Measurements from ENCODE around the gene RPS27A.
A peak's percentile ranks its signal among the peaks of the same experiment; 100 is the strongest.
"Not testable (repeated sequence)": the region's sequence is repeated elsewhere in the genome, so short reads cannot be mapped to it uniquely, and the experiment has no call there.

Gene RPS27A

DNA sequence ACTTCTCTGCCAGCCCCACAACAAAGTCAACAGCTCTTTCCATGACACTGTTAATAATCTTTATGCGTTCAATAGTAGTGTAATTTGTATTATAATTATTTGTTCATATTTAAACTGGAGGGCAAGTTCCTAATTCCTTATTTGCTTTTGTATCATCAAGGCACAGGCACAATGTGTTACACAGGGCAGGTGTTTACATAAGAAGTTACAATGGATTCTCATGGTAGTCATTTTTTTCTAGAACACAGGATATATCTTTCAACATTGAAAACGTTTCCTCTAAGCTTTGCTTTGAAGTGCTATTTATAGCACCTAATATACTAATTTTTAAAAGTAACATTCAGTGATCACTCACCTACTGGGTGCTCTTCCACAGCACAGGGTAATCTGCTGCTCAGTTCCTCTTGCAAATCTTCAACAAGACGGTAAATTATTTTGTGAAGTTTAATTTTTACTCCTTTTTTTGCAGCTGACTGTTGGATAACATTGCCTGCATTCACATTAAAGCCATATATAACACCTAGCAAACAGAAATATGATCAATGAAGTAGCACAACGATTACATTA lies 7.3 kb downstream of the RPS27A start:
- no peak for DNase-seq (ENCODE audit: low read depth in 2 of 2)

DNA sequence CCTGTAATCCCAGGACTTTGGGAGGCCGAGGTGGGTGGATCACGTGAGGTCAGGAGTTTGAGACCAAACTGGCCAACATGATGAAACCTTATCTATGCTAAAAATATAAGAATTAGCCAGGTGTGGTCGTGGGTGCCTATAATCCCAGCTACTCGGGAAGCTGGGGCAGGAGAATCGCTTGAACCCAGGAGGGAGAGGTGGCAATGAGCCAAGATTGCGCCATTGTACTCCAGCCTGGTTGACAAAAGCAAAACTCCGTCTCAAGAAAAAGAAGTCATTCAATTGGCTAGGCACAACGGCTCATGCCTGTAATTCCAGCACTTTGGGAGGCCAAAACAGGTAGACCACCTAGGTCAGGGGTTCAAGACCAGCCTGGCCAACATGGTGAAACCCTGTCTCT lies 9.1 kb downstream of the RPS27A start:
- DNase-seq (ENCODE audit: low read depth in 2 of 2), result not testable (repeated sequence)

DNA sequence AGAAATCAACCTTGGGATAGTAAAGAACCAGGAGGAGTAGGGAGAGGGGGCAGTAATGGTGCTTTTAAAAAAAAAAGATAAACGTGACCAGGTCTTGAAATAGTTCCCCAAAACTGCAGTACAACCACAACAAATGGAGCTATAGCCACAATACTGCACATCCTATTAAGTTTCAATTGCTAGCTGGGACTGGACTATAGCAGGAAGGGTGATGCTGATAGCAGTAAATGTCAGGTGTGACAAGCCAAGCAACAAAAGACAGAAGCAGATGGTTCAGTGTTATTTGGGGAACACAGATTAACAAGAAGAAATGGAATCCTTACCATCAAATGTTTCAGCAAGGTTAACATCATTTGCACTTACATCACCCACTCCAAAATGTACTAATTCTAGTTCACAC lies 10.1 kb downstream of the RPS27A start:
- no peak for DNase-seq (ENCODE audit: low read depth in 2 of 2)

DNA sequence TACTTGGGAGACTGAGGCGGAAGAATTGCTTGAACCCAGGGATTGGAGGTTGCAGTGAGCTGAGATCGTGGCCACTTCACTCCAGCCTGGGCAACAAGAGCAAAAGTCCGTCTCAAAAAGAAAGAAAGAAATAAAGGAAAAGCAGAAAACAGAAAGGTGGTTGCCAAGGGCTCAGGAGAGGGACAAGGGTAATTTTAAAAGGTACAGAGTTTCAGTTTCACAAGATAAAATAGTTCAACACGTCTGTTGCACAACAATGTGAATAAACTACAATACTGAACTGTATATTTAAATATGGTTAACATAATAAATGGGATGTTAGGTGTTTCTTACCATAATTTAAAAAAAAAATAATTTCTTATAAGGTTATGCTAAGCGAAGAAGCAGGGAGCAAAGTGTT lies 12.9 kb downstream of the RPS27A start:
- DNase-seq (ENCODE audit: low read depth in 2 of 2), result no peak

DNA sequence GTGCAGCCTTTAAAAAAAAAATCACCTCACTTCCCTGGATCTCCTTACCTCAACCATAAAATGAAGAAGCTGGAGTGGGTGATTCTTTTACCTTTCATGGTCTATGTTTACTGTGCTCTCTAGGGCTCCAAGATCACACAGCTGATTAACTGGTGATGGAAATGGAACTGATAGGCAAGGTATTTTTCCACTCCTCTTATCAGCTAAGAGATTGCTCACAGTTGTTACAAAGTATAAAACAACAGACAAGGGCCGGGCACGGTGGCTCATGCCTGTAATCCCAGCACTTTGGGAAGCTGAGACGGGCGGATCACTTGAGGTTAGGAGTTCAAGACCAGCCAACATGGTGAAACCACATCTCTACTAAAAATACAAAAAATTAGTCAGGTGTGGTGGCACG lies 14.5 kb downstream of the RPS27A start:
- DNase-seq (ENCODE audit: low read depth in 2 of 2), result no peak

DNA sequence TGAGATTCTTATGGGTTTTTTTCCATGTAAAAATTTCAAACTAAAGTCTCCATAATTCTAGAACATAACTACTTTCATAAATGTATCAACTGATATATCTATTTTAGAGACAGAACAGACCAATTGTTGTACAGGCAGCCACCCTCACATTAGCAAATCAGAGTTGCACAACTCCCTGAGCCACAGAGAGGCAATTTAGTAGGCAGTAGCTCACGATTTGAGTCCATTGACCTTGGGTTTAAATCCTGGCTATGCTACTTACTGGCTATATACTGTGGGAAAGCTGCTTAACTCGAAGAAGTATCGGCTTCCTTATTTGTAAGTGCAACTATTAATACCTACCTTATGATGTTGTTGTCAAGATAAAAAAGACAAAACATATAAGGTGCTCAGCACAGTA lies 20.3 kb downstream of the RPS27A start:
- no peak for DNase-seq (ENCODE audit: low read depth in 2 of 2)

DNA sequence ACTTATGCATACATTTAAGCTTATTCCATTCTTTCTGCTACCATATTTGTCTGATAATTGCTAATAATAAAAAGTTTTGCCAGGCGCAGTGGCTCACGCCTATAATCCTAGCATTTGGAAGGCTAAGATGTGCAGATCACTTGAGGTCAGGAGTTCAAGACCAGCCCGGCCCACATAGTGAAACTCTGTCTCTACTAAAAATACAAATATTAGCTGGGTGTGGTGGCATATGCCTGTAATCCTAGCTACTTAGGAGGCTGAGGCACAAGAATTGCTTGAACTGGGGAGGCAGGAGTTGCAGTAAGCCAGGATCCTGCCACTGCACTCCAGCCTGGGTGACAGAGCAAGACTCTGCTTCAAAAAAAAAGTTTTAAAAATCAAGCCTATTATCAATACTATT lies 27.1 kb downstream of the RPS27A start:
- not testable (repeated sequence) for DNase-seq (ENCODE audit: low read depth in 2 of 2)

DNA sequence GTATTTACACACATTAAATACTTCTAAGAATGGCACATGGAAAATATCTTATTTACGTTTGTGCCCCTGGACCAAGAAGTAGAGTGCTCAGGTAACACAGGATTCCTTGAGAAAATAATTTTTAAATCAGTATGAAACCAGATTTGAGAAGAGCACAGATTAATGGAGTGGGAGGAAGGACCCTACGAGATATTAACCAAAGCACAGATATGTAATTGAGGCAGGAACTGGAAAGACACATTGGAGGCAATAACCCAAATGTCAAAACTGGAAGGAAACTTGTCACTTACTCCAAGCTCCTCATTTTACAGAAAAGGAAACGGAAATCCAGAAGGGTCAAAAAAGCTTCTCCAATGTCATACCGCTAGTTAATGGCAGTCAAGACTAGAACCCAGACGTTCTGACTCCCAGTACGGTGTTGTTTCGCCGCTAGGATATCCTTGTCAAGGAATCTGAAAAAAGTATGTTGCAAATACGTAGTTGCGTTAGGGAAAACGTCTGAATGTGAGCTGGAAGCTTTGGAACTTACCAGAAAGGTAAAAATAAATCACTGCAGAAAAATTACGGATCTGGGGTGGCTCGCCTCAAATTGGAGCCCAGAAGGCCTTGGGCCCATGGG lies 35.9 kb downstream of the RPS27A start:
- no peak for DNase-seq (ENCODE audit: low read depth in 2 of 2)

DNA sequence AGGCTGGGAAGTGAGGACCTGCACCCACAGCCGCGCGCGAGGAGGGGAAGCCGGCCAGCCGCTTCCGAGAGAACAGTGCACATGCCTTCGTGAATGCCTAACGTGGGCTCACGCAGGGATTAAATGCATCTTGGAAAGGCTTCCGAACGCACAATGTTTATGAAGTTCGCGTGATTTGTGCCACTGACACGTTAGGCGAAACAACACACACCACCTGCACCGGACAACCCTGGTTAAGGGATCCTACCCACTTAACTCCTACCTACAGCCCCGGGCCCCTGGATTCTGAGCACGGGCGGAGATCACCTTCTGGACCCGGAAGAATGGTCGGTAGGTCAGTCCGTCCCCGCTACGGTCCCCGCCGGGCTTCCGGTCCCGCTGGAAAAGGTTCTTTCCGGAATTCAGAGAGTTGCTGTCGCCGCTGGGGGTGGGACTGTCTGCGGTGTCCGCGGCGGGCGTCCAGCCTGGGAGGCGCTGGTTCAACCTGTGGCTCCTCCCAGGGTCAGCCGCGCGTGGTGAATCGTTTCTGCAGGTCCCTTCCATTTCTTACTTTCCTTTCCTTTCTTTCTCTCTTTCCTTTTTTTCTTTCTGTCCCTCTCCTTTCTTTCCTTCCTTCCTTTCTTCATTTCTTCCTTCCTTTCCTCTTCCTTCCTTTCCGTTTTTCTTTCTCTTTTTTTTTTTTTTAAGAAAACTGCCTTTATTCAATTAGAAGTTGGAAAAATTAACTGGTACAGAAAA lies 36.6 kb downstream of the RPS27A start, which contains the start of gene MTIF2:
Gene MTIF2, minus strand, starts transcription at position 325 of the 738 bp plus-strand sequence. CDS start 5,373 bp downstream, outside the sequence.
- DNase-seq (ENCODE audit: low read depth in 2 of 2), result peak; percentile 75 to 83

DNA sequence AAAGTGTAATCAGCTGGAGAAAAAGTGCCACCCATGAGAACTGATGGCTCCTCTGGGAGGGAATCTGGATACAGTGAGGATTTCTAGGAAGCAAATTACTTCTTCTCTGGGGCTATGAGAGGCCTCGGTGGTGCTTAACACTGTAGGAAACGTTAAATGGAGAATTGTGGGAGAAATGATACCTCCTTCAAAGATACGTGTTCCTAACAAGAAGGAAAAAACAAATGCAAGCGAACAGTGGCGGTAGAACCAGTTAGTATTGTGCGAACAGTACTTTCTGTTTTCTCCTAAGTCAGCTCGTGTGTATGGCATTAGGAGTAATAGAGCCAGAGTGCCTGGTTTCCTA lies 37.1 kb downstream of the RPS27A start:
- DNase-seq (ENCODE audit: low read depth in 2 of 2), result no peak

DNA sequence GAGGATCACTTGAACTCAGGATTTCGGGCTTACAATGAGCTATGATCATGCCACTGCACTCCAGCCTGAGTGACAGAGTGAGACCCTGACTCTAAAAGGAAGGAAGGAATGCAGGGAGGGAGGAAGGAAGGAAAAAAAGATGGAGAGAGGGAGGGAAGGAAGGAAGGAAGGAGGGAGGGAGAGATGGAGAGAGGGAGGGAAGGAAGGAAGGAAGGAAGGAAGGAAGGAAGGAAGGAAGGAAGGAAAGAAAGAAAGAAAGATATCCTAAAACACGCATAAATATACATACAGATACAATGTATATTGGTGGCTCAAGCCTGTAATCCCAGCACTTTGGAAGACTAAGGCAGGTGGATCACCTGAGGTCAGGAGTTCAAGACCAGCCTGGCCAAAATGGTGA lies 41.9 kb downstream of the RPS27A start:
- DNase-seq (ENCODE audit: low read depth in 2 of 2), result not testable (repeated sequence)

DNA sequence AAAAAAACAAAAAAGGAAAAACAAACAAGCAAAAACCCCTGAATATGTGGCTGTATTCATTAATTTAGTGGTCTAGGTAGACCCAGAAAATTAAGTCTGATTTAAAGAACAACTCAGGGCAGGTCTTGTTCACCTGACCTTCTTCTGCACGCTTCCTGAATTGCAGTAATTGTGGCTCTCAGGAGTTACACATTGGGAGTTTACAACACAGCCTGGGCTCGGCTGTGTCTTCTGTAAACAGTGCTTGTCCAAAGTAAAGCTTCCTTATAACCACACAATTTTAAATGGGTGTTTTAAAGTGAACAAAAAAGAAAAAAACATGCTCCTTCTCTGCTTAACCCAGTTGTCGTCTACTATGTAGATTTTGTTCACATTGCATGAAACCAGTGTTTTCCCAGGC lies 44.8 kb downstream of the RPS27A start:
- DNase-seq (ENCODE audit: low read depth in 2 of 2), result no peak

DNA sequence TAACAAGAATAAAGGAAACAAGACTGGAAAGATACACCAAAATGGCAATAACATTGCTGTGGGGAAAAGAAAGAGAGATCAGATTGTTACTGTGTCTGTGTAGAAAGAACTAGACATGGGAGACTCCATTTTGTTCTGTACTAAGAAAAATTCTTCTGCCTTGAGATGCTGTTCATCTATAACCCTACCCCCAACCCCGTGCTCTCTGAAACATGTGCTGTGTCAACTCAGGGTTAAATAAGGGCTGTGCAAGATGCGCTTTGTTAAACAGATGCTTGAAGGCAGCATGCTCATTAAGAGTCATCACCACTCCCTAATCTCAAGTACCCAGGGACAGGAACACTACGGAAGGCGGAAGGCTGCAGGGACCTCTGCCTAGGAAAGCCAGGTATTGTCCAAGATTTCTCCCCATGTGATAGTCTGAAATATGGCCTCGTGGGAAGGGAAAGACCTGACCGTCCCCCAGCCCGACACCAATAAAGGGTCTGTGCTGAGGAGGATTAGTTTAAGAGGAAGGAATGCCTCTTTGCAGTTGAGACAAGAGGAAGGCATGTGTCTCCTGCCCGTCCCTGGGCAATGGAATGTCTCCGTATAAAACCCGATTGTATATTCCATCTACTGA lies 46.8 kb downstream of the RPS27A start:
- not testable (repeated sequence) for DNase-seq (ENCODE audit: low read depth in 2 of 2)

DNA sequence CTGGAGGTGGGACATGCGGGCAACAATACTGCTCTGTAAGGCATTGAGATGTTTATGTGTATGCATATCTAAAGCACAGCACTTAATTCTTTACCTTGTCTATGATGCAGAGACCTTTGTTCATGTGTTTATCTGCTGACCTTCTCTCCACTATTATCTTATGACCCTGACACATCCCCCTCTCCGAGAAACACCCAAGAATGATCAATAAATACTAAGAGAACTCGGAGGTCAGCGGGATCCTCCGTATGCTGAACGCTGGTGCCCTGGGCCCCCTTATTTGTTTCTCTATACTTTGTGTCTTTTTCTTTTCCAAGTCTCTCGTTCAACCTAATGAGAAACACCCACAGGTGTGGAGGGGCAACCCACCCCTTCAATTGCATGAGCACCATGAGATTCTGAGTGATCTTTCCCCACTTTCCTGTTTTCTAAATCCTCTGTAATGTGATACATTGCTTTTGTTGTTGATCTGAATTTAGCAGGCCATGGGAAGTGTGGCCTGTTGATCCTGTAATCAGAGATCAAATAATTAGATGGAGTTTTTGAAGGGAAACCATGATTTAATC lies 47.5 kb downstream of the RPS27A start:
- DNase-seq (ENCODE audit: low read depth in 2 of 2), result not testable (repeated sequence)

DNA sequence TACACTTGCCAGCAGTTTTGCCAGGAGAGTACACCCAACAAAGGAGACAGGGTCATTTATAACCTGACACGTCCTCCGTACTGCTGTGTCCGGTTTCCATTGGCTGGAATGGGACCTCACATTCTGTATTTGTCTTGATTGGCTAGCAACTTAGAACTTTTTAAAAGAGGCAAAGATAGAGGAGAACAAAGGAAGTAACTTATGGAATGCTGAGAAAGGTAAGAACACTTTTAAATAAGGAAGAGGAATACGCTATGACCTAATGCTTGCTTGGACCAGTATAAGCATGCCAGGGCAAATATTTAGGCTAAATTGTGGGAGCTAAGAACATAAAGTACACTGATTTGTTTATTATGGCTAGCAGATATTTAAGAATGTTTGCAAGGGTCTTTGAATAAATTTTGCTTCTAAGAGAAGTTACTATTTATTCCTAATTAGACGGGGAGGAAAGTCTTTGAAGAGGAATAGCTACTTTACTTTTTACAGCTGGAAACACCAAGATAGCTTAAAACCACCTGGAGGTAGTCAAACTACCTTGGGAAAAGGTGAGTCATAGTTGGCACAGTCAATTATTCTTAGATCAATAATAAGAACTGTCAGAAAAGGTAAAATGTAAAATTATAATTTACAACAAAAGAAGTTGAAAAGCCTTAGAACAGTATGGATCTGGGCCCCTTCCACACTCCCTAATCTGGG lies 48.5 kb downstream of the RPS27A start:
- DNase-seq (ENCODE audit: low read depth in 2 of 2), result not testable (repeated sequence)

DNA sequence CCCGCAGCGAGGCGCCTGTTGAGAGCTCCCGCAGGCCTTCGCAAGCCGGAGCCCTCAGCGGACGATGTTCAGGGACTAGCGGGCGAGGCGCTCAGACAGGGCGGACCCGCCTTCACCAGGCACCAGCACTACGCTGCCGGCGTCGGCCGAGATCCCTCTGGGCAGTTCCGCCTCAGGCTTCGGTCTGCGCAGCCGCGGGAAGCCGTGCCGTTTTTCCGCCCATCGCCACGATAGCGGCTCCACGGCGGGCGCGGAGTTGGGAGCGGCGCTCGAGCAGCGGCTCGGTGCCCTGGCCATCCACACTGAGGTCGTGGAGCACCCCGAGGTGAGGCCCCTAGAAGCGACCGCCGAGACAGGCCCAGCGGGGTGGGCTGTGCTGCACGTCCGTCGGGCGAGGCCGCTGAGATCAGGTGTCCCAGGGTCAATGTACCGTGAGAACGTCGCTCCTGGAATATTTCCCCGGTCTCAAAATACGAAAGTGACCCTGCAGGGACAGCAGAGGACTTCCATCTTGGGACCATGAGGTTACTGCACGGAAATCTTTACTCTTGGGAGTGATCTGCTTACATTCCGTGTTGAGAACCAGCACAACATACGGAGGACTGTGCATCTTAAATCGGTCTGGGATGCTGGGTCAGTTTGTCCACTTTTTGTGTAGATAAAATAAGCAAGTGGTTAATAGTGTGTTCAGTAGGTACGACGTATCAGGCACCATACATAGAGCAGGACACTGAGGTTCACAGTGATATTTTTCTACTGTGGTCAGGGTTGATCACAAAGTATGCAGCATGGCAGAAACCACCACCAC lies 49.8 kb downstream of the RPS27A start:
- DNase-seq (ENCODE audit: low read depth in 2 of 2), result peak; percentile 74 to 78

DNA sequence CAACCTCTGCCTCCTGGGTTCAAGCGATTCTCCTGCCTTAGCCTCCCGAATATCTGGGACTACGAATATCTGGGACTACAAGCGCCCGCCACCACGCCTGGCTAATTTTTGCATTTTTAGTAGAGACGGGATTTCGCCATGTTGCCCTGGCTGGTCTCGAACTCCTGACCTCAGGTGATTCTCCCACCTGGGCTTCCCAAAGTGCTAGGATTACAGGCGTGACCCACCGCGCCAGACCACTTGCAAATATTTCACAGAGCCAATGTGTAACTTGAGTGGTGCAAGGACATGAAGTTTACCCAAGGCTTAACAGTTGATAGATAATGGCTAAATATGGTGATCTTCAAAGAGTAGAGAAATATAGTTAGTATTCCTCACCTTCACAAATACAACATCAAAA lies 50.6 kb downstream of the RPS27A start:
- DNase-seq (ENCODE audit: low read depth in 2 of 2), result no peak

All from stimulated activated CD8-positive, alpha-beta memory T cell treated with anti-CD3 and anti-CD28 coated beads, Interleukin-2, amount 100 ng/mL, for 1 hour (primary cell).